Ectodermal cell (in vitro differentiated cells): ENCODE measurements around the gene WIPF3.

Experiments
- H3K27ac ChIP-seq: 2 replicates; pipeline ENCODE4 v1.7.0; 2013; ENCODE audit warnings: mild to moderate bottlenecking, low read depth, low read length; ENCODE audit not compliant: insufficient read depth, poor library complexity, severe bottlenecking
- H3K27me3 ChIP-seq: 2 replicates; pipeline ENCODE4 v1.7.0; 2013; ENCODE audit warnings: mild to moderate bottlenecking, low read length; ENCODE audit not compliant: insufficient read depth, control insufficient read depth, poor library complexity, severe bottlenecking
- H3K36me3 ChIP-seq: one replicate; pipeline ENCODE4 v1.7.0; 2013; ENCODE audit warnings: low read length; ENCODE audit not compliant: control insufficient read depth, insufficient read depth
- H3K4me1 ChIP-seq: one replicate; pipeline ENCODE4 v1.7.0; 2013; ENCODE audit warnings: low read length; ENCODE audit not compliant: control insufficient read depth, insufficient read depth
- H3K4me3 ChIP-seq: 2 replicates; pipeline ENCODE4 v1.7.0; 2013; ENCODE audit warnings: low read depth, low read length, control low read depth; ENCODE audit not compliant: insufficient read depth
- H3K9me3 ChIP-seq: 2 replicates; pipeline ENCODE4 v1.7.0; 2013; ENCODE audit warnings: mild to moderate bottlenecking, low read length, moderate library complexity; ENCODE audit not compliant: control insufficient read depth
- WGBS, 2 experiments: methylation state at CpG; one replicate each; pipeline ENCODE4 v1.1.7; 2013; ENCODE audit warnings: missing lambda C conversion rate in 2 of 2; 5-methylcytosine and 5-hydroxymethylcytosine counted together

Gene WIPF3

GRCh38 chr7:29922921-29923700 is 116.8 kb downstream of the WIPF3 start:
- Histone ChIP-seq H3K4me3 (no peak overlapping the region), H3K4me1 (no peaks in the 10 kb centered on the region), H3K27ac (no peak overlapping the region), H3K36me3 (no peaks in the 10 kb centered on the region), H3K27me3 (no peaks in the 10 kb centered on the region), H3K9me3 (no peaks in the 10 kb centered on the region)
- WGBS, 2 experiments, result 78 to 81% methylated on average over 7 of the region's 7 CpGs

DNA sequence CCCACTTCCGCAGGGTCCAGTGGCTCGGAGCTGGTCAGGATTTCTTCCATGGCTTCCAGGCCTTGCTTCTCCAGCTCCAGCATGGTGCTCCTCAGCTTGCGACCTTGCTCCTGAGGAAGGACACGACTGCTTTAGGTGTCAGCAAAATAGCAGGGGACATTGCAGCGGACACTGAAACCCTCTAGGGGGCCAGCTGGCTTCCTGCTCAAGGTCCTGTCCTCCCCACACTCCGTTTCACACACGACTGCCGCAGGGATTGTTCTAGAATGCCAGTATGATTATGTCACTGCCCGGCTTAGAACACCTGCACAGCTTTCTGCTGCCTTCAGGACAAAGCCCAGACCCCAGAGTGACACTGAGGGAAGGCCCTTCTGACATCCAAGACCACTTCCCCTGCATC is 117.7 kb downstream of the WIPF3 start:
- Histone ChIP-seq H3K36me3 (no peaks in the 10 kb centered on the region), H3K27me3 (no peaks in the 10 kb centered on the region), H3K27ac (no peak overlapping the region), H3K9me3 (no peaks in the 10 kb centered on the region), H3K4me1 (no peaks in the 10 kb centered on the region), H3K4me3 (no peak overlapping the region)
- 90 to 91% methylated on average over 9 of the region's 9 CpGs for WGBS, 2 experiments

GRCh38 chr7:29924684-29925083 is 118.4 kb downstream of the WIPF3 start:
- Histone ChIP-seq H3K4me1 (no peaks in the 10 kb centered on the region), H3K36me3 (no peaks in the 10 kb centered on the region), H3K27ac (no peak overlapping the region), H3K27me3 (no peaks in the 10 kb centered on the region), H3K4me3 (no peak overlapping the region), H3K9me3 (no peaks in the 10 kb centered on the region)
- WGBS, 2 experiments, result 94 to 95% methylated on average over 2 of the region's 2 CpGs

DNA sequence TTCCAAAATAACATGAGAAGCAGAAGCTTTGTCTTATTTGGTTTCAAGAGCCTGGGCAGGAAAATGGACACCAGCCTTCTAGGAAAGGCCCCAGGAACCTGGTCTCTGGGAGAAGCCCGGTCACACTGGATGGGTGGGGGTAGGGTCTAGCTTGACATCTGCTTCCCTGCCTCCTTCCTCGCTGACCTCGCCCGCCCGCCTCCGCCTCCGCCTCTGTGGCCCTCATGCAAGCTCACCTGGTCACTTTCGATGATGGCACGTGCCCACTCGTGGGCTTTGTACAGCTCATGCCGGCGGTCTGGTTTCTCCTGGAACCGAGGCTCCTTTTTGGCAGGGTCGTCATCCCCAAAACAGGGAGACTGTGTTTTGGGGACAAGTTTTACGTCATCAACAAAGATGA is 119.9 kb downstream of the WIPF3 start:
- WGBS, 2 experiments, result 95 to 99% methylated on average over 15 of the region's 15 CpGs
- Histone ChIP-seq H3K4me3 (no peak overlapping the region), H3K27ac (no peak overlapping the region), H3K9me3 (no peaks in the 10 kb centered on the region), H3K27me3 (no peaks in the 10 kb centered on the region), H3K4me1 (no peaks in the 10 kb centered on the region), H3K36me3 (no peaks in the 10 kb centered on the region)

GRCh38 chr7:29926741-29927140 is 120.4 kb downstream of the WIPF3 start:
- H3K36me3 ChIP-seq, result no peaks in the 10 kb centered on the region

GRCh38 chr7:29929018-29929807 is 122.9 kb downstream of the WIPF3 start:
- no peaks in the 10 kb centered on the region for H3K27me3 ChIP-seq
- WGBS, 2 experiments, result 91 to 93% methylated on average over 17 of the region's 17 CpGs
- H3K9me3 ChIP-seq, result no peaks in the 10 kb centered on the region
- H3K4me3 ChIP-seq, result no peak overlapping the region
- no peak overlapping the region for H3K27ac ChIP-seq
- no peaks in the 10 kb centered on the region for H3K4me1 ChIP-seq
- no peaks in the 10 kb centered on the region for H3K36me3 ChIP-seq

More at GRCh38 chr7:29926741-29927140, 120.4 kb downstream of the WIPF3 start:
- WGBS, 2 experiments, result 91 to 92% methylated on average over 4 to 5 of the region's 5 CpGs
- Histone ChIP-seq H3K9me3 (no peaks in the 10 kb centered on the region), H3K4me1 (no peaks in the 10 kb centered on the region), H3K27ac (no peak overlapping the region), H3K27me3 (no peaks in the 10 kb centered on the region), H3K4me3 (no peak overlapping the region)

DNA sequence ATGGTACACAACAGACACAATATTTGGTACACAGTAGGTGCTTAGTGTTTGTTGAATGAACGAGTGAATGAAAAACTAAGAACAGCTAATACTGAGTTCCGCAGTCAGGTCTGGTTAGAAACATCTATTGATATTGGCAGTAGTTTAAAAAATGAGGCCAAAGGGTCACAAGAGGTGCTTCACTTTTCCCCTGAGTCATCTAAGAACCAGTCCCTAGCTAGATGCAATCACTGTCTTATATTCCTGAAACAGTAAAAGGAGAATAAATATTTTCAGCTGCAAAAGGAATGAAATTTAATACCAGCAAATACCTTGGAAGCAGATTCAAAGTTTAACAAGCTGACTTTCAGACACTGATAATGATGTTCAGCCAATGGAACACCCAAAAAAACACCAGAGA is 128.8 kb downstream of the WIPF3 start:
- Histone ChIP-seq H3K27me3 (no peaks in the 10 kb centered on the region), H3K36me3 (peaks cover 28% of the 10 kb centered on the region), H3K9me3 (no peaks in the 10 kb centered on the region), H3K27ac (no peak overlapping the region), H3K4me3 (no peak overlapping the region), H3K4me1 (no peaks in the 10 kb centered on the region)
- WGBS, 2 experiments, result 96 to 97% methylated on average over 2 of the region's 2 CpGs

- no peaks in the 10 kb centered on the region for H3K9me3 ChIP-seq
- 94 to 99% methylated on average over 3 of the region's 3 CpGs for WGBS, 2 experiments
- H3K27ac ChIP-seq, result no peak overlapping the region
- no peak overlapping the region for H3K4me3 ChIP-seq
- no peaks in the 10 kb centered on the region for H3K4me1 ChIP-seq
- H3K27me3 ChIP-seq, result no peaks in the 10 kb centered on the region
- peaks cover 37% of the 10 kb centered on the region for H3K36me3 ChIP-seq
Observed at GRCh38 chr7:29937132-29937531, 130.8 kb downstream of the WIPF3 start.

GRCh38 chr7:29940199-29940598 is 133.9 kb downstream of the WIPF3 start:
- Histone ChIP-seq H3K36me3 (peaks cover 38% of the 10 kb centered on the region), H3K27me3 (no peaks in the 10 kb centered on the region), H3K27ac (no peak overlapping the region), H3K4me3 (no peak overlapping the region), H3K9me3 (no peaks in the 10 kb centered on the region), H3K4me1 (no peaks in the 10 kb centered on the region)
- WGBS, 2 experiments, result 97 to 100% methylated on average over 1 to 2 of the region's 2 CpGs

DNA sequence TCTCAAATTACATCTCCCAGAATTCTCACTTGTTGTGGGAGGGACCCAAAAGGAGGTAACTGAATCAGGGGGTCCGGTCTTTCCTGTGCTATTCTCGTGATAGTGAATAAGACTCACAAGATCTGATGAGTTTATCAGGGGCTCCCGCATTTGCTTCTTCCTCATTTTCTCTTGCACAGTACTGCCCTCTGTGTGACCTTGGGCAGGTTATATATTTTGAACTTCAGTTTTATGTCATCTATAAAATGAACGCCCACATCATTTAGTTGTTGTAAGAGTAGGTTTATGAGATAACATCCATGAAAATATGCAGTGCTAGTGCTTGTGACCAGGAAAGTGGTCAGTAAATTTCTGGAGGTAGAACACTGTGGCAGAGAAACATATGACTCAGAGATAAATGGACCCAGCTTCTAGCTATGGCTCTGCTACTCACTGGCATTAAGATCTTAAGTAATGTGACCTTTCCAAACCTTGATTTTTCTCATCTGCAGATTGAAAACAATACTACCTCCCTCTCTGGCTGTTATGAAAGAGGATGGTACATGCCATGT is 139.0 kb downstream of the WIPF3 start:
- Histone ChIP-seq H3K36me3 (peaks cover 20% of the 10 kb centered on the region), H3K27ac (no peak overlapping the region), H3K9me3 (no peaks in the 10 kb centered on the region), H3K27me3 (no peaks in the 10 kb centered on the region), H3K4me1 (no peaks in the 10 kb centered on the region), H3K4me3 (no peak overlapping the region)
- 91 to 92% methylated on average over 4 of the region's 4 CpGs for WGBS, 2 experiments
